Endothelial cell of umbilical vein (primary cell): ENCODE data around the gene EAF1.

Experiments
- EZH2 ChIP-seq: IDR thresholded peaks from 2 replicates; pipeline ENCODE4 v1.6.1; 2012; ENCODE audit warnings: borderline replicate concordance, low read depth, mild to moderate bottlenecking, moderate library complexity, low read length, inconsistent platforms; ENCODE audit not compliant: severe bottlenecking
- POLR2A ChIP-seq: IDR thresholded peaks from 2 replicates; pipeline ENCODE4 v1.6.1; 2012; ENCODE audit warnings: low read depth, mild to moderate bottlenecking, control low read depth, low read length
- POLR2AphosphoS5 ChIP-seq: IDR thresholded peaks from 2 replicates; pipeline ENCODE4 v1.6.1; 2012; ENCODE audit warnings: low read depth, mild to moderate bottlenecking, control low read depth, low read length, moderate library complexity; ENCODE audit not compliant: insufficient read depth
- TF ChIP-seq, protein P1 (sequence below), 2 donors: IDR thresholded peaks; 1 replicate in 1 of 2; 2 replicates in 1 of 2; pipeline ENCODE4 v1.5.1; 2011; ENCODE audit warnings: low read length in 2 of 2, mild to moderate bottlenecking in 2 of 2, moderate library complexity in 2 of 2, control low read depth in 1 of 2, inconsistent platforms in 1 of 2, low read depth in 1 of 2; ENCODE audit not compliant: insufficient read depth in 1 of 2; ENCODE audit errors: extremely low read depth in 1 of 2

DNA sequence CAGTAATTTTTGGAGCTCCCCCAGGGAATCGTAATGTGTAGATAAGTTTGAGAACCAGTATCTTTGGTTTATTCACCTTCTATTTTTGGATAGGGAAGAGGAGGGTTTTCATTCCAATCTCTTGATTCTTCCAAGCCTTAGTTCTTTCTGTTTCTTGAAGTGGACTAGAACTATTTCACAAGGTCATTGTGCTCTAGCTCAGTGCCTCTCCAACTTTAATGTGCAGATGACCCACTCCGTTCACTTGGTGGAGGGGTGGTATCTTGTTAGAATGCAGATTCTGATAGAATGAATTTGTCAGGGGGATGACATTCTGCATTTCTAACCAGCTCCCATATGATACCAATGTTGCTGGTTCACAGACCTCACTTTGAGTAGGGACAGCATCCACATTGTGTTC is 58.6 kb downstream of the EAF1 start:
- TF ChIP-seq, protein P1, sequence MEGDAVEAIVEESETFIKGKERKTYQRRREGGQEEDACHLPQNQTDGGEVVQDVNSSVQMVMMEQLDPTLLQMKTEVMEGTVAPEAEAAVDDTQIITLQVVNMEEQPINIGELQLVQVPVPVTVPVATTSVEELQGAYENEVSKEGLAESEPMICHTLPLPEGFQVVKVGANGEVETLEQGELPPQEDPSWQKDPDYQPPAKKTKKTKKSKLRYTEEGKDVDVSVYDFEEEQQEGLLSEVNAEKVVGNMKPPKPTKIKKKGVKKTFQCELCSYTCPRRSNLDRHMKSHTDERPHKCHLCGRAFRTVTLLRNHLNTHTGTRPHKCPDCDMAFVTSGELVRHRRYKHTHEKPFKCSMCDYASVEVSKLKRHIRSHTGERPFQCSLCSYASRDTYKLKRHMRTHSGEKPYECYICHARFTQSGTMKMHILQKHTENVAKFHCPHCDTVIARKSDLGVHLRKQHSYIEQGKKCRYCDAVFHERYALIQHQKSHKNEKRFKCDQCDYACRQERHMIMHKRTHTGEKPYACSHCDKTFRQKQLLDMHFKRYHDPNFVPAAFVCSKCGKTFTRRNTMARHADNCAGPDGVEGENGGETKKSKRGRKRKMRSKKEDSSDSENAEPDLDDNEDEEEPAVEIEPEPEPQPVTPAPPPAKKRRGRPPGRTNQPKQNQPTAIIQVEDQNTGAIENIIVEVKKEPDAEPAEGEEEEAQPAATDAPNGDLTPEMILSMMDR (IDR thresholded peaks at IDR 0.05; ENCODE audit: extremely low read depth in 1 of 2, insufficient read depth in 1 of 2, low read depth in 1 of 2, low read length in 2 of 2): no peak
- TF ChIP-seq EZH2 (no peak), POLR2AphosphoS5 (no peak), POLR2A (no peak)
